ENCODE measurements around the gene AMDHD2.

Gene AMDHD2

DNA sequence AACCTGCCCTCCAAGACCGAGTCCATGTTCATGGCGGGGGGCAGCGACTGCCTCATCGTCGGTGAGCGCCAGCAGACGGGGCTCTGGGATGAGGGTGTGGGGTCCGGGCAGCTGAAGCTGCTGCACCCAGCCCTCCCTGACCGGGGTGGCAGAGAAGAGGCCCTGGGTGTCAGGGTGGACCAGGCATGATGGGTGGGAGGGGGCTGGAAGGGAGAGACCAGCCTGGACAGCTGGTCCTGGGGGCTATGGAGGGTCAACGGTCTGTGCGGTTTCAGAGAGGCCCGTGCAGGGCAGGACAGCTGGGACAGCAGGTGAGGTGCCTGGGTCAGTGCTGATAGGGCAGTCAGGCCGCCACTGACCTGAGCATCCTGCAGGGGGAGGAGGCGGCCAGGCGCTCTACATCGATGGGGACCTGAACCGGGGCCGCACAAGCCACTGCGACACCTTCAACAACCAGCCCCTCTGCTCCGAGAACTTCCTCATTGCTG is 19.7 kb upstream of the AMDHD2 start:
- DNase-seq = no peak

DNA sequence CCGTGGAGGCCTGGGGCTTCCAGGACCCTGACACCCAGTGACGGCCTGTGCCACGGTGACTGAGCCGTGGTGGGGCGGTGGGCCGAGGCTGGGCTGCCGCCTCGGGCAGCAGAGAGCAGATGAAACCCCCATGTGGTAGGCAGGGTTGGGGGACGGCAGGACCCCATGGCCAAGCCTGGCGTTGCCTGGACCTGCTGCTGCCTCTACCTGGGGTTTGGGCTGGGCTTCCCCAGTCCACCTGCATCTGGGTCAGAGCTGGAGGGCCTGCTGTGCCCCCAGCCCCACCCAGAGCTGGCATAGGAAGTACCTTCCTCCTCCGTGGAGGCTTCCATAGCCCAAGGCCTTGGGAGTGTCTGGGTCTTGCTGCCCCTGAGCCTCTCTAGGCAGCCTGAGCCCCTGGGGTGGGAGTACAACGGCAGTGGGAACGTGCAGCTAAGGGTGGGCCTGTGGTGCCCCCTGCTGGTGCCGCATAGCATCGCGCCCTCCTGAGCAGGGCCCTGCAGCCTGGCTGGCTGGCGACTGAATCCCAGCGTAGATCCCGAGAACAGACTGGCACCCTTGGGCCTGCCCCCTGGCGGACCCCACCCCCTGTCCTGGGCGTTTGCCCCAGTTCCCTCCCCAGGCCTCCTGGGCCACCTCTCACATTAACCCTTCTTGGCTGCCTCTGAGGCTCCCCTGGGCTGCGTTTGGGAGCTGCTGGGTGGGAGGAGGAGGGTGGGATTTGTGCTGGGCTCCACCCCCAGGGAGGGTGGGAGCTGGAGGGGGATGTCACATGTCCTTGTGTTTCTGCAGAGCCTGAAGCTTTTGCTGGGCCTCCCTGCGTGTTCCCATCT is 19.0 kb upstream of the AMDHD2 start:
- peak; percentile 97 for DNase-seq

DNA sequence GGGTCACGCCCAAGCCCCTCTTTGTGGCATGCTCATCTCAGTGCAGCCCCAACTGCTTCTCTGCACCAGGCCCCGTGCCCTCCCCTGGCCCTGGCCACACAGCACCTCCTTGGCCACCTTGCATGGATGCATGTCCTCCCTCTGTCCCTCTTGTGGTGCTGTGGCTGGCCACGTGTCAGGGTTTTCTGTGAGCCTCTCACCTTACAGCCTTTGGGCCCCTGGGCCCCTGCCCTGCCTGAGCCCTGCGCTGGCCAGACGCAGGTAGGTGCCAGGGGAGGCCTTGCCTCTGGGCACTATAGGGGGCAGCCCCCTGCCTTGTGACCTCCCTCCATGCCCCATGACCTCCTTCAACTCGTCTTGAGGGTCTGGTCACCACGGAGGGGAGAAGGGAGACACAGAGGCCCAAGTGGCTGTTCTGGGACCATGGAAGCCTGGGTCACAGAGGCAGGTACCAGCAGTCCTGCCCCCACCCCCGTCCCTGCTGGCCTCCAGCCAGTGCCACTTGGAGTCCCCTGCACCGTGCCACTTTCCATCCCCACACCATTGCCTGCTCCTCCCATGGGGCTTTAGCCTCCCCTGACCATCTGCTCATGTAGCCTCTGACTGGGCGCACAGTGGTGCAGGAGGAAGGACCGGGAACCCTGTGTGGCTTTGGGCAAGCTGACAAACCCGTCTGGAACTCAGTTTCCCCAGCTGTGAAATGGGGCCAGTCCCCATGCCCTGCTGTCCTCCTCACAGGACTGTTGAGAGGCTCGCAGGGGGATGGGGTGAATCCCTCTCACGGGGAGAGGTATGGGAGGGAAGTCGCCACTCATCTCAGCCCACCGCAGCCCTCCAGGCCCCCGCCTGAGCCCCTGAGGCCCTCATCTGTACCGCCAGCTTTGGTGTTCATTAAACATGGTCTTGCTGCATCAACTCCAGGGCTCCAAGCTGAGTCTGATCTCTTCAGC is 17.9 kb upstream of the AMDHD2 start:
- DNase-seq = no peak

DNA sequence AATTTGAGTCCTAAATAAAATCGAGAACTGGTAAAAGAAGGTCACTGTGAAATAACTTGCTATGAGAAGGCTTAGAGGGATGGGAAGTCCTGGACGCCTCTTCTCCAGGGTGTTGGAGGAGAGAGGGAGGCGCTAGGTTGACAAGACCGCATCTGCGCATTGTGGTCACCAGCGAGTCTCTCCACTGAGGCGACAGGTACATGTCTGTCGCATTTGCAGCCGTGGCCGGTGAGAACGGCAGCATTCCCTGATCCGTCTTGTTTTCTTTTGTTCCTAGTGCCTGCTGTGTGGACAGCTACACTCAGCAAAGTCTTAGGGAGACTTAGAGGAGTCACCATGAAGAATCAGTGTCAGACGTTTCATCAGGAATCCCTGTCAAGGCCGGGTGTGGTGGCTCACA is 14.5 kb upstream of the AMDHD2 start:
- no peak for DNase-seq

DNA sequence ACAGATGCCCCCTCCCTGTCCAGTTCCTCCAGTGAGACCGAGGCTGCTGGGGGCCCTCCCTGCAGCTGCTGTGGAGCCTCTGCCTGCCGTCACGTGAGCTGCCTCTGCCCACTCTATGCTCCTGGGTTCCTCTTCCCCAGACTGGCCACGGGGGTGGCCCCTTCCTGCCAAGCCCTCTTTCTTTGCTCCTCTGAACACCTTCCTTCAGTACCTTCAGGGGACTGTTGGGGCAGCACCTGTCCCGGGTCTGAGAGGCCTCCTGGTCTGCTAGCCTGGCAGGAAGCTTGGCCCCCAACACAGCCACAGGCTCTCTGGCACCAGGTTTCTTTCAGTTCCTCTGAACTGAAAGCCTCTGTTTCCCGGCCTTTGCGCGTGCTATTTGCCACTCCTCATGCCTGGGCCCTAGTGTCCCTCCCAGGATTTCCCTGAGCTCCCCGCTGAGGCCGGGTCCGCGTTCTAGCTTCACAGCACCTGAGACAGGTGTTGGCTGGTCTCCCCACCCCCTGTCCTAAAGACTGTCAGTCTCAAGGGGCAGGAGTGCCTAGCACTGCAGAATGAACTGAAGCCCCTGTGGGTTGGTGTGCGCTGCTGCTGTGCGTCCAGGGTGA is 13.0 kb upstream of the AMDHD2 start:
- DNase-seq = no peak

DNA sequence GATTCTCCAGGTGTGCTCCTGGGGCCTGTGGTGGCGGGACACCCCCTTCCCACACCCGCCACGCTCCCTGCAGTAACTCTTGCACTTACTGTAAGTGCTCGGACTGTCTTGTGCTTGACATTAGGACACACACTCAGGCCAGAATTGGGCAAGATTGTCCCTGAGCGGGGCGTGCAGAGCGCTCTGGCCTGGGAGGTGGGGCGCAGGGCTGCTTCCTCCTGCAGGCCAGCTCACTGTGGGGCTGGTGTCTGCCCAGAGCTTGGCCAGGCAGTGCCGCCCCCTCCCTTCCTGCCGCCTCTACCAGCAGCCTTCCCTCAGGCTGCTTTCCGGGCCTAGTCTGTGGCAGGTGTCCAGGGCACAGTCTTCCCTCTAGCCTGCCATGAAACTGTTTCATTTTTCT is 12.5 kb upstream of the AMDHD2 start:
- no peak for DNase-seq

DNA sequence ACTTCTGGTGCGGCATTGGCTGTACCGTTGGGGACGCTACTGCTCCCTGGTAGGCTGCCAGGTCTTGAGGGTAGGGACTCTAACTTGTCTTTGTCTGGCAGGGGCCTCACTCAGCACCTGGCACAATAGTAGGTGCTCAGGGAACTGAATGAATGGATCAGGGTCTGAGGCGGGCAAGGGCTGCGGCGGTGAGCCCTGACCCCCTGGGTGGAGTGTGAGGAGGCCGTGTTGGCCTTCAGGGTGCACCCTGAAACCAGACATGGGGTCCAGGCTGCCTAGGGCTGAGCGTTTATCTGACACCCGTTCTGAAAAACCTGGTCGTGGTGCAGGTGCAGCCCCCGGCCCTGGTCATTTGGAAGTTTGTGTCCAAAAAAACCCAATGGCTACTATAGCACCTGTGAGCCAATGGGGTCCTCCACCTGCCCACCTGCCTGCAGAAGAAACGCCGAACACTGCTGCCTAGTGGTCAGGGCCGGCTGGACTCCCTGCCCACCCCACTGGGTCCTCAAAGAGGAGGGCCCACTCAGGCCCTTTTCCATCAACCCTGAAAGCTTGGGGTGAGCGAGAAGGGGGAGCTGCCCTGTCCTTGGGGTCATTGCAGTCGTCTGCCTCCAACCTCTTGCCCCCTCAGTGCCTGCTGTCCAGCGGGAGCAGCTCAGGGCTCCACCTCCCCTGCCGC is 11.3 kb upstream of the AMDHD2 start:
- DNase-seq = no peak

DNA sequence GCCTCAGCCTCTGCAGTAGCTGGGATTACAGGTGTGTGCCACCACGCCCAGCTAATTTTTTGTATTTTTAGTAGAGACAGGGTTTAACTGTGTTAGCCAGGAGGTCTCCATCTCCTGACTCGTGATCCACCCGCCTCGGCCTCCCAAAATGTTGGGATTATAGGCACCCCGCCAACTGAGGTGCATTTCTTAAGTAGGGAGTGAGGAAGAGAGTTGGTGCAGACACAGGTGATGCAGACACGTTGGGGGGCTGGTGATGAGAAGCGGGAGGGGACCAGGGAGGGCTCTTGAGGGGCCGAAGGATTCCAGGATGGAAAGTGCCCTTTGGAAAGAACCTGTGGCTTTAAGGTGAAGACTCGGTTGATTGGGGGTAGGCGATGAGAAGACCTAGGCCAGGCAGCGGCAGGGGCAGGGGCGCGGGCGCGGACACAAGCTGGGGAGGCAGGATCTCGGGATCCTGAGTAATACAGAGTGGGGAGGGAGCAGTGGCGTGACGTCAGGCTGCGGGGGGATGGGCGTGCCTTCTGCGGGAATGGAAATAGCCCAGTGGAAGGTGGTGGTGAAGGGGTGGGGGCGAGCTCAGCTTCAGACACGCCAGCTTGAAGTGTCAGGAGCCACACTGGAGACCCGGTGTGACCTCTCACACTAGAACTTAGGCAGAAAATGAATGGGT is 8.9 kb upstream of the AMDHD2 start:
- no peak for DNase-seq

DNA sequence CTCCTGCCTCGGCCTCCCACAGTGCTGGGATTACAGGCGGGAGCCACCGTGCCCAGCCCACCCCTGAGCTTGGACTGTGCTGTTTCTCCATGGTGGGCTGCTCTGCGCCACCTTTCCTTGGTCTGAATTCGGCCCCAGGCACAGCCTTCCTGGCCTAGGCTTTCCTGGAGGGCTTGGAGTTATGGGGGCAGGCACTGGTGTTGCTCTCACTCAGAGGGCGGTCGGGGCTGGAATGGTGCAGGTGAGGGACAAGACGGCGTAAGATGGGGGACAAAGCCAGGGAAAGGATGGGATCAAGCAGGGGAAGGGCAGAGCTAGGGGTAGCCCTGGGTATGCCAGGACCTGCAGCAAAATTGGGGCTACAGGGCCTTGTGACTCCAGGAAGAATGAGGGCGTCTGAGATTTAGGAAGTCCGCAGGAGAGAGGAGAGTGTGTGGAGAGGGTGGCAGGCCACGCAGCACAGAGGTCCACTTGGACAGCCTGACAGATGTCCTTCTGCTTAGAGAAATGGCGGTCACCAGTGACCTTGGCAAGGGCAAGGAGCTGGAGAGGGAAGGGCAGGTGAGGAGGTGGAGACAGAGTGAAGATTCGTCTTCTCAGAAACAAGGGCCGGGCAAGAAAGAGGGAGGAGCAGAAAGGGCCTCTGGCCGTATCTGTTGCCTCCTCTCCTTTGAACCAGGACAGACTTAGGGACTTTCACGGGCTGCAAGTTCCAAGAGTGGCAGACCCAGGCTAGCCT is 8.0 kb upstream of the AMDHD2 start:
- DNase-seq = no peak

DNA sequence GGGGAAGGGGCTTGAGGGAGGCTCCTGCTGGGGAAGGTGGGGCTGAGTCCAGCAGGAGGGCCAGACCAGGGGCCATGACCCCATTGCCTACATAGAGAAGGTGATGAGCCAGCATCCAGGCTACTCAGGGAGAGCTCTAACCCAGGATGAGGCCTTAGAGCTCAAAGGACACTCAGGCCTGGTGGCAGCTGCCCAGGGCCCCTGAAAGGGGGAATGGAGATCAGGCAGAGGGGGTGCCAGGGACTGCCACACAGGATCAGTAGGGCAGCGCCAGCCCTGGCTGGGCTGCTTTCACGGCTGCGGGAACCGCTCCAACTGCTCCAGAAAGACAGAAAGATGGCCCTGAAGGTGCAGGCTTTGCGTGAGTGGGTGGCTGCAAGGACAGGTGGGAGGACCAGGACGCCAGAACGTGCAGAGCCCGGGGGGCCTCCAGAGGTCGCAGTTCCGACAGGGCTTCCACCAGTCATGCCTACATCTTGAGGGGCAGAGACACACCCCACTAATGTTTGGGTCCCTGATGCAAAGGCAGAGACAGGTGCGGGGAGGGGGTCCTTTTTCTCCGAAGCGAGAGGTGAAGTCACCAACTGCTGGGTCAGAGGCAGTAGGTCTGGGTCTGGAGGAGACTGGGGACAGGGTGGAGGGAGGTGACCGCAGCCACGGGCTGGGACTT is 7.3 kb upstream of the AMDHD2 start:
- DNase-seq = no peak

DNA sequence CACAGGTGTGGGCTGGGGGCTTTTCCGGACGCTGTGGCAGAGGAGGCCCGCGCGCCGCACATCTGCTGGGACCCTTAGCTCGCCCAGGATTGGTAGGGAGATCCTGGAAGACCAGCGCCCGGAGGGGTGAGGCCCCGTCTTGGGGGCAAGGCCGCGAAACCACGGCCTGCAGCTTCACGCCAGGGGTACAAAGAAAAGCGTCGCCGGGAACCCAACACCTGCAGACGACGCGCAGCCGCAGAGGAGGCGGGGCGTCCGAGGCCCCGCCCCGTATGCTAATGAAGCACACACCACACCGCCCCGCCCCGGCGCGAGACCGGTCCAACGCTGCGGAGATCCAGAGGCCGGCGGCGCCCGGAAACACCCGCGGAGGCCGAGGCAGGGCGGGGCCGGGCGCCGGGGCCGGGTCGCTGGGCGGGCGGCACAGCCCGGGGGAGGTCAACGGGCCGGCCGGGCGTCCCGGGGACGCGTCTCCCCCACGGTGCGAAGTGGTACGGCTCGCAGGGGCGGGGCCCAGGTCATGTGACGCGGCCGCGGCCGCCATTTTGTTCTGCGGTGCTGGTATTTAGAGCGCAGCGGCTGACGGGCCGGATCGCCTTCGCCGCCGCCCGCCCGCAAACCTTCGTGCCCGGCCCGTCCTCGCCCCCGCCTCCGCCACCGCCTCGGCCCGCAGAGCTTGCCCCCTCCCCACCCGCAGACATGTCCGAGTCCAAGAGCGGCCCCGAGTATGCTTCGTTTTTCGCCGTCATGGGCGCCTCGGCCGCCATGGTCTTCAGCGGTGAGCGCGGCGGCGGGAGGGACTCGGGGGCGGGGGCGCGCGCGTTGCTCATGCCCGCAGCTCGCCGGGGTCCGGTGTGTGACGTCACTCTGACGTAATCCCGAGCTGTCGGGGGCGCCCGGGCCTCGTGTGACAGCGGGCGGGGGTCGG is 6.5 kb upstream of the AMDHD2 start, which contains the start of gene ATP6V0C:
Gene ATP6V0C (plus strand): TSS at position 548 of the 928 bp plus-strand sequence. CDS start 152 bp downstream, at position 700.
- DNase-seq = peak; percentile 93

DNA sequence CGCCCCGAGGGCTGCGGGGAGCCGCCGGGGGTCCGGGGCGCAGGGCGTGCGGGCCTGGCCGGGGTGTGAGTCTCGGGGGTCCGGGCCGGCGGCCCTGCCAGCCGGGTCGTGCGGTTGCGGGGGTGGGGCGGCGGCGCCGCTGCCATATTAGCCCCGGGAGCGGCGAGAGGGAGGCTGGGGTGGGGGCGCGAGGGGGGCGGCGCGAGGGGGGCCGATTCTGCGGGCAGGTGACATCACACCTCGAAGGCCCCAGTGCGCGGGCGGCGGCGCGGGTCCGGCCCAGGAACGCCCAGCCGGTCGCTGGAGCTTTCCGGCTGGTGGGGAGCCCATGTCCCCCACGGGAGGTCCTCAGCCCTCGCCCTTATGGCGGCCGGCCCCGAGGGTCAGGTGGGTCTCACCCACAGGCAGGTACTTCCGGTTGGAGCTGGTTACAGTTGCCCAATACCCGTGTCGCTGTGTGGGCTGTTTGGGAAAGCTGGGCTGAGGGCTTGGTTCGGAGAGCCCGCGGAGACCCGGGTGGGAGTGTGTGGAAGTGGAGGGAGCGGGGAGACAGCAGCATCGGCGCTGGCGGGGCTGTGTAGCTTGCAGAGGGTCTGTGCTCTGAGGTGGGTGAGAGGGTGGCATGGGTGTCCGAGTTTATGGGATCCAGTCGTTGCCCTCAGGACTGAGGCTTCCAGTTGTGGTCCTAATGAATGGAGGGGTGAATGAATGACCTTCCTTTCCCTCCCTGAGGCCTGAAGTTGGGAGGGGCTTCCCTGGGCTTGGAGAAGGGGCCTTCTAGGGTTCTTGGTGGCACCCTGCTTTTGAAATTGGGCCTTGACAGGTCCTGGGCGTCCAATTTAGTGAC is 5.6 kb upstream of the AMDHD2 start:
- peak; percentile 32 for DNase-seq

DNA sequence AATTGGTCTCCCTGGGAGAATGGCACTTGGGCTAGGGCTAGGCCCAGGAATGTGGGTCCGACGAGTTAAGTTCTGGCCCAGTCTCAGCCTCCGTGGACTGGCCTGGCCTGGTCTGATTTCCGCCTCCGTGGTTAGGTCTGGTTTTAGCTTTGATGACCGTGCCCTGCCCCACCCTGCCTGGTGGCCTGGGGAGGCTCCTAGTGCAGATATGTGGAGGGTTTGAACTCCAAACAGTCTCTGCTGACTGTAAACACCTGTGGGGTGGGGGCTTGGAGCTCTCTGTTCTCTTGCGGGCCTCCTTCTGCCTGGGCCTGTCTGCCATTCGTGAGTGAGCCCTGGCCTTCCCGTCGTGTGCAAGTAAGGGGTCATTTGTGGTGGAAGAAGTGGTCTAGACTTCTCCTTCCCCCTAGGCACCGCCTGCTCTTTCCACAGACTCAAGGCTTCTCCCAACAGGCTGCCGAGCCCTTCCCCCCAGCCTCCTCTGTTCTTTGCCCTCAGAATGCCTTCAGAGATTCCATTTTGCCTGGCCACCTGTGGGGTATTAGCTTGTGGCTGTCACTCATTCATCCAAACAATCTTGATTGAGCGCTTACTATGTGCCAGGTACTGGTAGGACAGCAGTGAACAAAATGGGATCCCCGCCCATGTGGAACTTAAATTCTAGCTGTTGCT is 4.9 kb upstream of the AMDHD2 start:
- no peak for DNase-seq

DNA sequence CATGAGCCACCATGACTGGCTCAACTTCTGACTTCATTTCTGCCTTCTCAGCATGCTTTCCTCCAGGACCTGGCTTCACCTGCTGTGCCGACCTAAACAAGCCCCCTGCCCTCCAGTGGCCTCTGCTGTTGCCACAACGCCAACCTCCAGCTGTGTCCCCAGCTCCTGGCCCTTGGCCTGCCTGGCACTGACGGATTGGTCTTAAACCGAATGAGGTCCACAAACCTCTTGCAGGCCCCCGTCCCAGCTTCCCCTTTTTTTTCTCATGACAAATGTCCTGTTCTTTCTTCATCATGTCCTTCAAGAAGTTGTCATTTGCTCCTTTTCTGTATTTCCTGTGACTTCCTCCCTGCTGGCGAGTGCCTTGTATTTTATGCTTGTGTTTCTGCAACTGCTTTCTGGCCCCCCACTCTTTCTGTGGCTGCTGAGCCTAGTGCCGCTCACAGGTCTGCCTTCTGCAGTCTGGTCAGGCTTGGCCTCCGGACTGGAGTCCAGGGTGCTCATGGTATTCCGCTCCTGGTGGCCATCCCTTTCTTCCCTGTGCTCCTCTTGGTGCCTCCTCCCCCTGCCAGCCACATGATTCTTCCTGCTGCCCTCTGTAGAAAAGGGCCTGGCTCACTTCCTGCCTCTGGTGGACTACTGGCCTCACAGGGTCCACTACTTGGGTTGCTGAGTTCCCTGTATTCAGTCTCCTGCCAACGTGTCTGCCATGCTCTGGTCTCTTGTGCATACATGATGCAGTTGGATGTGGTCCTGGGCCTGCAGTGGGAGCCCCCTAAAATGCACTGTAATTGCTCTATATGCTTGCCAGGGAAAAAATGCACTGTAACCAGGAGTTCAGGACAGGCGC is 3.6 kb upstream of the AMDHD2 start:
- no peak for DNase-seq

DNA sequence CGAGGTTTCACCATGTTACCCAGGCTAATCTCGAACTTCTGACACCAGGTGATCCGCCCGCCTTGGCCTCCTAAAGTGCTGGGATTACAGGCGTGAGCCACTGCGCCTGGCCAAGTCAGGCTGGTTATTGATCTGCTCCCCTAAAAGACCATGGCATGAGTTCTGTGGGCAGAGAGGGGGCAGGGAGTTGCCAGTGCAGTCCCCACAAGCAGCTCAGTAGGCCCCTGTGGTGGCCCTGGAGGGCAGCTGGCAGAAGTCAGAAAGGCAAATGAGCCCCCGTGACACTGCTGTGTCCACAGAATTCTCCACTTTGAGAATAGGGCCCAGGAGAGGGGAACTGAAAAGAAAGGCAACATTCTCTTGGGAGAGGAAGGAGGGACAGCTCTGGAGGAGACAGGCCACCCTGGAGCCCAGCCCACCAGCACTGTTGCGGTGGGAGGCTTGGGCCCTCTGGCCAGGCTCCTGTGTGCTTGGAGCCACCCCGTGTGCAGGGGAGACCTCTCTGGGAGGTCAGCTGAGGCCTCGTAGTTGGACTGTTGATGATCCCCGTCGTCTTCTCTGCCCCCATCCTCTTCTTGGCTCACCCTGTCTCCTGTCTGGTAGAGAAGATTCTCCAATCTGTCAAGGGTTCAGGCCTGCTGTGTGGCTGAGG is 2.1 kb upstream of the AMDHD2 start:
- DNase-seq = no peak
